ENCODE measurements around the gene SUGCT. TPM values are rescaled to one million over a fixed set of nuclear protein-coding genes. Genes with fewer than 3 reads are reported as not detected.
A peak's percentile ranks its signal among the peaks of the same experiment; 100 is the strongest.
"Not testable (repeated sequence)": the region's sequence is repeated elsewhere in the genome, so short reads cannot be mapped to it uniquely, and the experiment has no call there.

The SUGCT gene
- total and polyA plus RNA-seq, 8 donors = 0.73 to 1.9 (median 1.2) TPM

- Histone ChIP-seq H3K27ac (no peak overlapping the region), H3K4me3 (no peak overlapping the region), H3K27me3 (no peaks in the 10 kb centered on the region), H3K4me1 (peaks cover 4 to 5% (median 5%) of the 10 kb centered on the region in 3 donors), H3K9me3 (no peaks in the 10 kb centered on the region), H3K36me3 (no peaks in the 10 kb centered on the region)
- TF ChIP-seq, protein P1, sequence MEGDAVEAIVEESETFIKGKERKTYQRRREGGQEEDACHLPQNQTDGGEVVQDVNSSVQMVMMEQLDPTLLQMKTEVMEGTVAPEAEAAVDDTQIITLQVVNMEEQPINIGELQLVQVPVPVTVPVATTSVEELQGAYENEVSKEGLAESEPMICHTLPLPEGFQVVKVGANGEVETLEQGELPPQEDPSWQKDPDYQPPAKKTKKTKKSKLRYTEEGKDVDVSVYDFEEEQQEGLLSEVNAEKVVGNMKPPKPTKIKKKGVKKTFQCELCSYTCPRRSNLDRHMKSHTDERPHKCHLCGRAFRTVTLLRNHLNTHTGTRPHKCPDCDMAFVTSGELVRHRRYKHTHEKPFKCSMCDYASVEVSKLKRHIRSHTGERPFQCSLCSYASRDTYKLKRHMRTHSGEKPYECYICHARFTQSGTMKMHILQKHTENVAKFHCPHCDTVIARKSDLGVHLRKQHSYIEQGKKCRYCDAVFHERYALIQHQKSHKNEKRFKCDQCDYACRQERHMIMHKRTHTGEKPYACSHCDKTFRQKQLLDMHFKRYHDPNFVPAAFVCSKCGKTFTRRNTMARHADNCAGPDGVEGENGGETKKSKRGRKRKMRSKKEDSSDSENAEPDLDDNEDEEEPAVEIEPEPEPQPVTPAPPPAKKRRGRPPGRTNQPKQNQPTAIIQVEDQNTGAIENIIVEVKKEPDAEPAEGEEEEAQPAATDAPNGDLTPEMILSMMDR (IDR thresholded peaks at IDR 0.05) = no peak
- WGBS, 2 donors = 90 to 92% methylated on average over 2 of the region's 2 CpGs
- FAIRE-seq = no peak
- intact Hi-C loops (cut with DNase I) = no loop called here
- ATAC-seq = no peak
- no peak for DNase-seq
Measured at GRCh38 chr7:40122940-40123254, 11.9 kb upstream of the SUGCT start.

DNA sequence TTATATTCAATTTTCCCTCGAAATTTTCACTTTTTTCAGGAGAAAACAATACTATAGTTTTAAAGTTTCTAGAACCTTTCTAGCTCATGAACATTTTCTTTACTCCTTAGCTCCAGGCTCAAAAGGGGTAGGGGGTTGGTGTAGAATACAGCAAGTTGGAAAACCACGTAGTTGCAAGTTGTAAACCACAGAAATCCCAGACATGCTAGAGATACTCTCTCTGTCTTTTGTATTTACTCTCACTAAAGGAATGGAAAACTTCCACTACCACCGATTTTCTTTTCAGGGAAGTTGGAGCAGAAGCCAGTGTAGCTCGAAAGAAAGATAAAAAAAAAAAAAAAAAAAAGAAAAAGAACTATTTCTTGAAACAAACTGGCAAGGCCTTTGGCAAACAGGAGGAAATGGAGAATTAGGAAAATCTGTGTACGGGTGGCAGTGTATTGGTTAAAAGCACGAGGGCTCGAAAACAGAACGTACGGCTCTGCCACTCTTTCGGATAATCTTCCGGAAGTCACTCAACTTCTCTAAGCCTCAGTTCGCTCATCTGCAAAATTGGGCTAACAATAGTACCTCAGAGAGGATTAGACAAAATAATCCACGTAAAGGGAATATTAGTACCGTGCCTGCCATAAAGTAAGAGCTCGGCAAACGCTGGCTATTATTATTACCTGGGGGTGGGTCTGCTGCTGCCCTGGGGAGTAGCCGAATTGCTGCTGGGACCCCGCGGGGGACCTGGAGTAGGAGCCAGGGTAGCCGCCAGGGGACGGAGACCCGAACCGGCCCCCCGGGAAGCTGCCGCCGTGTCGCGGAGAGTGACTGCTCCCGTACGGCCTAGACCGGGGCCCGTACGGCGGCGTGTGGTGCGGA lies 1.0 kb upstream of the SUGCT start:
- 0 to 1% methylated on average over 30 to 36 of the region's 36 CpGs for WGBS, 2 donors
- peak overlapping the region; percentile 74 to 97 (median 88) for H3K4me3 ChIP-seq
- TF ChIP-seq, protein P1 (IDR thresholded peaks at IDR 0.05) = no peak
- peaks cover 3 to 14% (median 14%) of the 10 kb centered on the region in 3 donors for H3K4me1 ChIP-seq
- FAIRE-seq = no peak
- intact Hi-C loops (cut with DNase I) = no loop called here
- no peak for DNase-seq
- H3K36me3 ChIP-seq = no peaks in the 10 kb centered on the region
- no peaks in the 10 kb centered on the region for H3K9me3 ChIP-seq
- ATAC-seq = peak; percentile 55 to 81 (median 72)
- H3K27ac ChIP-seq = peak overlapping the region; percentile 73 to 90 (median 86)
- no peaks in the 10 kb centered on the region for H3K27me3 ChIP-seq

- WGBS, 2 donors = 1 to 2% methylated on average over 17 of the region's 17 CpGs
- H3K36me3 ChIP-seq = no peaks in the 10 kb centered on the region
- TF ChIP-seq, protein P1 (IDR thresholded peaks at IDR 0.05) = no peak
- H3K27me3 ChIP-seq = no peaks in the 10 kb centered on the region
- no peaks in the 10 kb centered on the region for H3K9me3 ChIP-seq
- intact Hi-C loops (cut with DNase I) = no loop called here
- peak overlapping the region; percentile 74 to 97 (median 88) for H3K4me3 ChIP-seq
- H3K4me1 ChIP-seq = peaks cover 3 to 14% (median 14%) of the 10 kb centered on the region in 3 donors
- DNase-seq (peak in 1 of 6 donors; percentile 24), ATAC-seq (no peak), FAIRE-seq (no peak)
- H3K27ac ChIP-seq = peak overlapping the region; percentile 73 to 90 (median 86)
Measured at GRCh38 chr7:40135317-40135610, 459 bp downstream of the SUGCT start.

DNA sequence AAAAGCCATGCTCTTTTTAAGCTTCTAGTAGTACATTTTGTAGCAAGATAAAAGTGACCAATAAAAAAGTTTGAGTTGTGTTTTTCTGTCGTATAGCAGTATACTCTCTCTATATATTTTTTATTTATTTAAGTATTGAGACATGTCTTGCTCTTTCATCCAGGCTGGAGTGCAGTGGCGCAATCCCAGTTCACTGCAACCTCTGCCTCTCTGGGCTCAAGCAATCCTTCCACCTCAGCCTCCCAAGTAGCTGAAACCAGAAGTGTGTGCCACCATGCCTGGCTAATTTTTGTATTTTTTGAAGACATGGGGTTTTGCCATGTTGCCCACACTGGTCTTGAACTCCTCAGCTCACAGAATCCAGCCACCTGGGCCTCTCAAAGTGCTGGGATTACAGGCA lies 2.8 kb downstream of the SUGCT start:
- intact Hi-C loops (cut with DNase I) = no loop called here
- Histone ChIP-seq H3K27ac (no peak overlapping the region), H3K36me3 (no peaks in the 10 kb centered on the region), H3K27me3 (no peaks in the 10 kb centered on the region), H3K9me3 (no peaks in the 10 kb centered on the region), H3K4me1 (peaks cover 3 to 7% (median 6%) of the 10 kb centered on the region in 3 donors), H3K4me3 (no peak overlapping the region)
- ATAC-seq (no peak), DNase-seq (no peak), FAIRE-seq (no peak)
- TF ChIP-seq, protein P1 (IDR thresholded peaks at IDR 0.05) = no peak
- WGBS, 2 donors = 94 to 95% methylated on average over 2 of the region's 2 CpGs

DNA sequence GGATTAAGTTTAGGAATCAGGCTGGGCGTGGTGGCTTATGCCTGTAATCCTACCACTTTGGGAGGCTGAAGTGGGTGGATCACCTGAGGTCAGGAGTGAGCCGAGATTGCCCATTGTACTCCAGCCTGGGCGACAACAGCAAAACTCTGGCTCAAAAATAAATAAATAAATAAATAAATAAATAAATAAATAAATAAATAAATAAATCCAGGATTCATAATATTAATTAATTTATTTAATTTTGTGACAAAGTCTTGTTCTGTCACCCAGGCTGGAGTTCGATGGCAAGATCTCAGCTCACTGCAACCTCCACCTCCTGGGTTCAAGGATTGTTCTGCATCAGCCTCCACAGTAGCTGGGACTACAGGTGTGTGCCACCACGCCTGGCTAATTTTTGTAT lies 4.2 kb downstream of the SUGCT start:
- TF ChIP-seq, protein P1 (IDR thresholded peaks at IDR 0.05) = no peak
- no peak overlapping the region for H3K4me3 ChIP-seq
- no peaks in the 10 kb centered on the region for H3K27me3 ChIP-seq
- H3K36me3 ChIP-seq = no peaks in the 10 kb centered on the region
- H3K9me3 ChIP-seq = no peaks in the 10 kb centered on the region
- intact Hi-C loops (cut with DNase I) = no loop called here
- H3K27ac ChIP-seq = no peak overlapping the region
- no peak for FAIRE-seq
- WGBS, 2 donors = 95 to 97% methylated on average over 5 of the region's 5 CpGs
- no peak for ATAC-seq
- DNase-seq = no peak
- H3K4me1 ChIP-seq = no peaks in the 10 kb centered on the region

DNA sequence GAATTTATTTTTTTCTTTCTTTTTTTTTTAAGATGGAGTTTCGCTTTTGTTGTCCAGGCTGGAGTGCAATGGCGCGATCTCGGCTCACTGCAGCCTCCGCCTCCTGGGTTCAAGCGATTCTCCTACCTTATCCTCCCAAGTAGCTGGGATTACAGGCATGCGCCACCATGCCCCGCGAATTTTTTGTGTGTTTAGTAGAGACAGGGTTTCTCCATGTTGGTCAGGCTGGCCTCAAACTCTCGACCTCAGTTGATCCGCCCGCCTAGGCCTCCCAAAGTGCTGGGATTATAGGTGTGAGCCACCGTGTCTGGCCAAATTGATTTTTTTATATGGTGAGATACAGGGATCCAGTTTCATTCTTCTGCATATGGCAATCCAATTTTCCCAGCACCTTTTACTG lies 5.1 kb downstream of the SUGCT start:
- not testable (repeated sequence) for ATAC-seq

DNA sequence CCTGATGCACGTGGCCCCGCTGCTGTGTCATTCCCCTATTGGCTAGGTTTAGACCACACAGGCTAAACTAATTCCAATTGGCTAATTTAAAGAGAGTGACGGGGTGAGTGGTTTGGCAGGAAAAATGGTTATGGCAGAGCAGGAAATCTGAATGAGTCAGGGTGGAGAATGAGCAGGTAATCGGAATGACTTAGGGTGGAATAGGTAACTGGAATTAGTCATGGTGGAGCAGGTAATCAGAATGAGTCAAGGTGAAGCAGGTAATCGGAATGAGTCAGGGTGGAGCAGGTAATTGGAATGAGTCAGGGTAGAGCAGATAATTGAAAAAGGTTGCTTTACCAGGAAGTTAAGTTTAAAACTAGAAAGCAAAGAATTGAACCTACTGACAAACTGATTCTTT lies 7.1 kb downstream of the SUGCT start:
- H3K4me1 ChIP-seq; intact Hi-C loops (cut with DNase I); H3K27ac ChIP-seq; H3K36me3 ChIP-seq; H3K9me3 ChIP-seq; H3K27me3 ChIP-seq; ATAC-seq; H3K4me3 ChIP-seq; DNase-seq; FAIRE-seq: not testable (repeated sequence)
- WGBS, 2 donors = 93 to 94% methylated on average over 5 of the region's 5 CpGs

More for the DNA sequence above, 5.1 kb downstream of the SUGCT start:
- DNase-seq; H3K4me1 ChIP-seq; H3K9me3 ChIP-seq; FAIRE-seq; intact Hi-C loops (cut with DNase I); H3K27me3 ChIP-seq; H3K4me3 ChIP-seq; H3K36me3 ChIP-seq; H3K27ac ChIP-seq: not testable (repeated sequence)
- 96 to 98% methylated on average over 13 of the region's 13 CpGs for WGBS, 2 donors
